Measurements from ENCODE around the gene BRINP3.
"Not testable (repeated sequence)": the region's sequence is repeated elsewhere in the genome, so short reads cannot be mapped to it uniquely, and the experiment has no call there.

The BRINP3 gene

GRCh38 chr1:190178827-190179226, 298.8 kb downstream of the BRINP3 start:
- no peak for DNase-seq

- DNase-seq, result no peak
Observed at GRCh38 chr1:190177555-190177954, 300.1 kb downstream of the BRINP3 start.

DNA sequence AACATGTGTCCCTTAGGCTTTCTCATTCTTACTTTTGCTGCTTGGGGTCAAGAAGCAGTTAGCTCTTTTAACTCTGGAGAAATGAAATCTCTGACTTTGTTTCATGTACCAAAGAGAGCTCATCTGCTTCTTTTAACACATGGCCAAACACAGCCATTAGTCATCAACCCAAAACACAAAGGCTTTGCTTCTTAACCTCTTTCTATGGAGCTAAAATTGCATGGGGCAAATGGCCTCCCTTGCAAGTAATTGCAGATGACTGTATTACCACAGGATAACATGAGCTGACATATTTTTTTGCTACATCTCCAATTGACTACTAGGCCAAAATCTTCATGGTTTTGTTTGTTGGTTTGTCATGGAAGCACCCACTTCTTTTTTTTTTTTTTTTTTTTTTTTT, 300.9 kb downstream of the BRINP3 start:
- DNase-seq, result no peak

DNA sequence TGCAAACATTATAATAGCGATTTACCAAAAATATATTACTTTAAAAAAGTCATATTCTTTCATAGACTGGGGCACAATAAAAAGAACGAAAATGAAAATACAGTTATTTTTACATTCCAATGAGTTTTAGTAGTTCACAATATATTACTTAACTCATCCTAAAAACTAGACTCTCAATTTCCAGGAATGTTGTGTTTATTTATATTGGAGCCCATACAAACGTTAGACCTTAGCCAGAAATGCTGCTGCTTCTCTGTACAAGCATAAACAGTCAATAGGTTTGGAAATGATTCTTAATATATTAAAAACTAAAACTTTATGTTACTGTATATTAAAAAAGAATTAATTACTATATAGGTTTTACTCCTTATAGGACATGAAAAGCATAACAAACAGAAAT, 302.3 kb downstream of the BRINP3 start:
- no peak for DNase-seq

- DNase-seq, result no peak
Observed at GRCh38 chr1:190172651-190173430, 304.8 kb downstream of the BRINP3 start.

GRCh38 chr1:190170321-190170720, 307.3 kb downstream of the BRINP3 start:
- no peak for DNase-seq

DNA sequence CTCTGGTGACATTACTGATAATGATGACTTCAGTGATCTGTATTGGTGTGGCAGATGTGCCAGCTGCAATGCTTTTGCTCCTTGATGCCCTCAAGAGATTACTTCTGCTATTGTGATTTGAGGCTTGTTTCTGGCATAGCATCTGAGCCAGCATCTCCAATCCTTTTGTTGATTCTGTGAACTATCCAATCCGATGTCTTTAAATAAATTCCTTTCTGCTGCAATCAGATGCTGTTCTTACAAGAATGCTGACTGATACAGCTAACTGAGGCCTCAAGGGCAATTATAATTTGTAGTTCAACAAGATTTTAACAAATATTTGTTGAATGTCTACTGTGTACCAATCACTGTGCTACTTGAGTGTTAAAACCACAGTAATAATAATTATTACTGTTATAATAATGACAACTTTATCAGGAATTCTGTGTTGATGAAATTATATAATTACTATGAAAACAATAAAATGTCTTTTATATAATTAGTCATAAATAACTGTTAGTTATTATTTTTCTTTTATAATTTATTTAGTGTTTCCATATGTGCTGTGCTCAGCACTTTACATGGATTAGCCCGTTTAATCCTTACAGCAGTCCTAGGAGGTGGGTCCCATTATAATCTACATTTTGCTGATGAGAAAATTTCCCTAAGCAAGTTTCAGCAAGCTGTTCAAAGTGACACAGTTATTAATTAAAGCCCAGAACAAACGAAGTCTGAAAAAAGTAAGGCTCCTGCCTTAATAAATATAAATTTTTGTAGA, 308.2 kb downstream of the BRINP3 start:
- DNase-seq, result no peak

DNA sequence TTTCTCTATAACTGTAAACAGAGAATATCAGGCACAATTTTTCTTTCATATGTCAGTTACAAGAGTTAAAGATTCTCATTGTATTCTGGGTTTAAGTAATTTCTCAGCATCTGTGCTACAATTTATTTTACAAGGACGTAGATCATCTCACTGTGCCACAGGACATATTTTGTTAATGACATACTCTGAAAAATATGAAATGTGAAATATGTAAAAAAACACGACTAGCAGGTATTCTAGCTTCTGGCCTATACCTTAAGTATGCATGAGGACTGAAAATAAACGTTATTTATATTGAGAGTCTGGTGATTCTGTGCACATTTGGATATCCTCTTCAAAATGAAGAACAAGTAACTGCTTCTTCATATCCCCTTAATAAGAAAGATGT, 308.8 kb downstream of the BRINP3 start:
- no peak for DNase-seq

- no peak for DNase-seq
Observed at GRCh38 chr1:190168116-190168892, 309.4 kb downstream of the BRINP3 start.

- no peak for DNase-seq
Observed at GRCh38 chr1:190159146-190159545, 318.5 kb downstream of the BRINP3 start.

GRCh38 chr1:190154744-190155143, 322.9 kb downstream of the BRINP3 start:
- DNase-seq, result no peak

- DNase-seq, result no peak
Observed at GRCh38 chr1:190147616-190148015, 330.0 kb downstream of the BRINP3 start.

DNA sequence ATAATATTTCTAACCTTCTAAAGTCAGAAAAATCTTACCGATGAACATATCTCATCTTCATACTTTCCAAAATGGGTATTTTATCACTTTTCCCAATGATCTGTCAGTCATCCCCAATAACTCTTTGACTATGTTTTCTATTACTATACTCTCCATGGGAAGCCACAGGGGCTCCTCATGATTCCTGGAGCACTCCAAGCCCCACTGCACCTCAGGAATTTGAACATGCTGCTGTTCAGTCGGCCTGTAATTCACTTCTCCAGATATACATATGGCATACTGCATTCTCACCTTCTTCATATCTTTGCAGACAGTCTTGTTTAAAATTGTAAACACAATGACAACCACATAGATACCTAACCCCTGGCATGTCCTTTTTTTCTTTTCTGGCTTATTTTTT, 333.0 kb downstream of the BRINP3 start:
- DNase-seq, result no peak

GRCh38 chr1:190140644-190141043, 337.0 kb downstream of the BRINP3 start:
- no peak for DNase-seq

DNA sequence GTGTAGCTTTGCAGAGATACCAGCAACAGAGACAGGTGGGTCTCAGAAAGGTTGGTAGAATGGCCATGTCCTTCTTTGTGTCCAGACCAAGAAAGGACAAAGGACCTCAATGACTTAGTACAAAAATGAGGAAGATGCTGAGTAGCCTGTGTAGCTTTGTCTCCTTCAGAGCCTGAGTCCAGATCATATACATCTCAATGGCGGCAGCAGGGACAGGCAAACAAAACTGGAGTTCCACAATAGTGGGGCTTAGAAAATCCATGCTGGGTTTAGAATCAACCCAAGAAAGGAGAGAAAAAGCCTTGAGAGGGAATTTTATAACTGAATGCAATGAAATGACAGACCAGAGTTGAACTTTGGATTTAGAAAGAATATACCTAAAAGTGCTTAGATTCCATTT, 339.0 kb downstream of the BRINP3 start:
- DNase-seq, result no peak

- DNase-seq, result no peak
Observed at GRCh38 chr1:190138266-190138665, 339.4 kb downstream of the BRINP3 start.

DNA sequence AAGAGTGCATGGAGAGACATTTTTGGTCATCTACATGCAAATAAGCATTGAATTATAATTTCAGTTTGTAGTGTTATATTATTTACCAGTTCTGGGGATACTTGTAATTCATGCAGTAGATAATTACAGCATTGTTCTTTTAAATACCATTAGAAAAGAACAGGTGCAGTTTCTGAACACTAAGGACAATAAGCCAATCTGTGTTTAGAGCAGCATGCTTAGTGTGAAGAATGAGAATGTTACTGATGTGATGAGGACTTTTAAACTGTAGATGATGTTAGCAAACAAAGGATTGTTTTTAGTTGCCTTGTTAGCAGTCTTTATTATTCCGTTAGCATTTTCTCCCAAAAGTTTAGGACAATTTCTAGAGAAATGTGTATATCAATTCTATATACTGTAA, 348.3 kb downstream of the BRINP3 start:
- no peak for DNase-seq

GRCh38 chr1:190126728-190127127, 350.9 kb downstream of the BRINP3 start:
- no peak for DNase-seq

GRCh38 chr1:190124068-190124467, 353.6 kb downstream of the BRINP3 start:
- DNase-seq, result no peak

- not testable (repeated sequence) for DNase-seq
Observed at GRCh38 chr1:190120564-190120963, 357.1 kb downstream of the BRINP3 start.

- DNase-seq, result no peak
Observed at GRCh38 chr1:190119683-190120082, 358.0 kb downstream of the BRINP3 start.

DNA sequence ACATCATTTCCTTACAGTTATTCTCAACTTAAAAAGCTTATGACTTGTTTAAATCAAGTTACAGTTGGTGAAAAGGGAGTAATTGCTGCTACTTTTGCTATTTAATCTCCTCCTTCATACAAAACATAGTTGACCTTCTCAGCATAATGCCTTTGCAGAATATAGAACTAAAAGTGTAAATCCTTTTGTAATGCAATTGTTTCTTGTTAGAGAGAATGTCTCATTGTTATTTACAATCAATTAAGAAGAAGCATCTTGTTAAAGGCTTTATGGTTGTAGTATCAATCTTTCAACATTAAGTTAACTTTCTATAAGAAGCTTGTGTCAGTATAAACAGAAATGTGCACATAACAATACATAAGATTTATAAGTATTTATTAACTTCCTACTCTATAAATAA, 360.7 kb downstream of the BRINP3 start:
- DNase-seq, result no peak

- no peak for DNase-seq
Observed at GRCh38 chr1:190104961-190105360, 372.7 kb downstream of the BRINP3 start.
